HepG2 (cell line): Measurements from ENCODE around the gene MAN1C1. TPM values are rescaled to one million over a fixed set of nuclear protein-coding genes. Genes with fewer than 3 reads are reported as not detected.

Experiments
- ATAC-seq: fragments of 200-7000 bp; cut with Tn5 transposase; 3 replicates; pipeline ENCODE4 v1.9.1; 2020; ENCODE audit warnings: mild to moderate bottlenecking, moderate library complexity
- BruUV-seq: library from RNA; stranded (reverse); fragments of 400-500 nt; replicated peaks from 2 replicates; lab custom pipeline; 2021; lab: Mats Ljungman, UMichigan
- CTCF ChIA-PET: fragments of 300-600 bp; formaldehyde crosslinking; extraction: SDS; loops from one replicate; lab custom pipeline; 2021; ENCODE audit warnings: low total read pairs, inconsistent platforms, low intra/inter-chr PET ratio; lab: Yijun Ruan, JAX
- POLR2A ChIA-PET: fragments of 350-600 bp; sonication (Branson Sonifier 250); formaldehyde crosslinking; loops from one replicate; lab custom pipeline; 2020; ENCODE audit warnings: antibody characterized with exemption, inconsistent platforms; lab: Yijun Ruan, JAX
- DNase-seq: peaks from one replicate; pipeline ENCODE4 v3.0.0-alpha.2; 2015; ENCODE audit warnings: low spot score
- FAIRE-seq: peaks from 3 replicates; lab custom pipeline; 2011; peaks lifted over from hg19 to GRCh38; lab: Jason Lieb, UNC
- H2AFZ ChIP-seq: one replicate; pipeline ENCODE4 v1.6.1; 2011; ENCODE audit warnings: low read length, inconsistent platforms
- H3K27ac ChIP-seq: fragments of 300-600 bp; 3 replicates; pipeline ENCODE4 v1.8.0; 2011; ENCODE audit warnings: mixed run types, mild to moderate bottlenecking, mixed read lengths, low read length, inconsistent platforms; ENCODE audit not compliant: insufficient read depth; ENCODE audit errors: extremely low read length
- H3K27me3 ChIP-seq, 2 experiments: fragments of 200-600 bp in 1 of 2; 2 replicates in 1 of 2; 3 replicates in 1 of 2; pipeline versions ENCODE4 v1.6.0 to v1.8.0; 2011; ENCODE audit warnings: low read length in 2 of 2, mild to moderate bottlenecking in 2 of 2, moderate library complexity in 2 of 2, inconsistent platforms in 1 of 2; ENCODE audit not compliant: insufficient read depth in 2 of 2, control insufficient read depth in 1 of 2
- H3K36me3 ChIP-seq, 2 experiments: fragments of 200-600 bp in 1 of 2; replicated peaks in 1 of 2; 2 replicates in 1 of 2; 3 replicates in 1 of 2; pipeline versions ENCODE4 v1.5.1 to v1.8.0; 2011; ENCODE audit warnings: low read length in 2 of 2, inconsistent platforms in 1 of 2; ENCODE audit not compliant: insufficient read depth in 2 of 2, control insufficient read depth in 1 of 2
- H3K4me1 ChIP-seq: 2 replicates; pipeline ENCODE4 v1.5.1; 2012; ENCODE audit warnings: low read length, inconsistent platforms; ENCODE audit not compliant: insufficient read depth
- H3K4me2 ChIP-seq: 2 replicates; pipeline ENCODE4 v1.6.0; 2011; ENCODE audit warnings: low read depth, low read length, inconsistent platforms
- H3K4me3 ChIP-seq, 3 experiments: fragments of 200-600 bp in 1 of 3; sonication (generic), shearing (Covaris generic) in 1 of 3; replicated peaks in 1 of 3; 2 replicates each; pipeline ENCODE4 v1.5.1; 2011 to 2016; ENCODE audit warnings: low read length in 3 of 3, inconsistent platforms in 2 of 3, low read depth in 2 of 3, mild to moderate bottlenecking in 2 of 3, control low read depth in 1 of 3, mixed read lengths in 1 of 3; ENCODE audit not compliant: insufficient read depth in 1 of 3
- H3K79me2 ChIP-seq: one replicate; pipeline ENCODE4 v1.6.1; 2011; ENCODE audit warnings: low read length, inconsistent platforms; ENCODE audit not compliant: insufficient read depth
- H3K9ac ChIP-seq: 2 replicates; pipeline ENCODE4 v1.6.0; 2011; ENCODE audit warnings: mild to moderate bottlenecking, low read depth, low read length, inconsistent platforms; ENCODE audit not compliant: insufficient read depth
- H3K9me3 ChIP-seq: 2 replicates; pipeline ENCODE4 v1.5.1; 2012; ENCODE audit warnings: mild to moderate bottlenecking, low read length
- H4K20me1 ChIP-seq: 2 replicates; pipeline ENCODE4 v1.6.0; 2011; ENCODE audit warnings: inconsistent platforms, mild to moderate bottlenecking, low read length, moderate library complexity; ENCODE audit not compliant: insufficient read depth
- ADNP ChIP-seq: sonication (generic); formaldehyde crosslinking; IDR thresholded peaks from 2 replicates; pipeline ENCODE4 v1.4.0; 2020; ENCODE audit warnings: missing genetic modification reagents
- HCFC1 ChIP-seq: fragments of 150-350 bp; IDR thresholded peaks from 2 replicates; pipeline ENCODE4 v1.6.1; 2014; ENCODE audit warnings: low read depth, low read length
- JUN ChIP-seq: sonication (generic); formaldehyde crosslinking; IDR thresholded peaks from 2 replicates; pipeline ENCODE4 v1.4.0; 2020; ENCODE audit warnings: mild to moderate bottlenecking, missing genetic modification reagents
- MAFG ChIP-seq: sonication (generic); formaldehyde crosslinking; IDR thresholded peaks from 2 replicates; pipeline ENCODE4 v1.5.1; 2020; ENCODE audit warnings: mild to moderate bottlenecking, missing genetic modification reagents
- MXD4 ChIP-seq: IDR thresholded peaks from 2 replicates; pipeline ENCODE4 v1.6.1; 2016; ENCODE audit warnings: mild to moderate bottlenecking, missing biosample characterization, missing genetic modification reagents
- NR0B2 ChIP-seq: sonication (generic); formaldehyde crosslinking; IDR thresholded peaks from 2 replicates; pipeline ENCODE4 v1.4.0; 2020; ENCODE audit warnings: mild to moderate bottlenecking, missing genetic modification reagents
- ONECUT2 ChIP-seq: sonication (generic); formaldehyde crosslinking; IDR thresholded peaks from 2 replicates; pipeline ENCODE4 v1.4.0; 2020; ENCODE audit warnings: missing genetic modification reagents
- REST ChIP-seq, 2 experiments: IDR thresholded peaks; 2 replicates each; pipeline ENCODE4 v1.6.1; 2011 to 2012; ENCODE audit warnings: low read length in 2 of 2, borderline replicate concordance in 1 of 2, low read depth in 1 of 2, mild to moderate bottlenecking in 1 of 2, moderate library complexity in 1 of 2
- SMAD9 ChIP-seq: sonication (generic); formaldehyde crosslinking; IDR thresholded peaks from 2 replicates; pipeline ENCODE4 v1.5.1; 2020; ENCODE audit warnings: mild to moderate bottlenecking, missing genetic modification reagents
- ZIK1 ChIP-seq: sonication (generic); formaldehyde crosslinking; IDR thresholded peaks from 2 replicates; pipeline ENCODE4 v1.5.0; 2020; ENCODE audit warnings: mild to moderate bottlenecking, low read depth, missing genetic modification reagents, borderline replicate concordance
- ZNF143 ChIP-seq: sonication (generic); formaldehyde crosslinking; IDR thresholded peaks from 2 replicates; pipeline ENCODE4 v1.4.0; 2020; ENCODE audit warnings: missing genetic modification reagents
- ZNF234 ChIP-seq: sonication (generic); formaldehyde crosslinking; conservative IDR thresholded peaks from 2 replicates; pipeline ENCODE4 v1.5.1; 2020; ENCODE audit warnings: mild to moderate bottlenecking, missing genetic modification reagents
- ZNF256 ChIP-seq: sonication (generic); formaldehyde crosslinking; conservative IDR thresholded peaks from 2 replicates; pipeline ENCODE4 v1.4.0; 2020; ENCODE audit warnings: missing genetic modification reagents
- ZNF260 ChIP-seq: sonication (generic); formaldehyde crosslinking; IDR thresholded peaks from 2 replicates; pipeline ENCODE4 v1.4.0; 2020; ENCODE audit warnings: missing genetic modification reagents, low read depth, mild to moderate bottlenecking, borderline replicate concordance
- ZNF503 ChIP-seq: sonication (generic); formaldehyde crosslinking; IDR thresholded peaks from 2 replicates; pipeline ENCODE4 v1.4.0; 2020; ENCODE audit warnings: missing genetic modification reagents
- ZNF607 ChIP-seq: sonication (generic); formaldehyde crosslinking; IDR thresholded peaks from 2 replicates; pipeline ENCODE4 v1.5.1; 2020; ENCODE audit warnings: missing genetic modification reagents, mild to moderate bottlenecking, borderline replicate concordance
- ZNF639 ChIP-seq: conservative IDR thresholded peaks from 2 replicates; pipeline ENCODE4 v1.6.1; 2018; ENCODE audit warnings: missing genetic modification reagents
- WGBS: methylation state at CpG from one replicate; pipeline ENCODE4 v1.1.6; 2017; ENCODE audit warnings: low lambda C conversion rate; 5-methylcytosine and 5-hydroxymethylcytosine counted together
- in situ Hi-C: cut with HindIII; loops from 2 replicates; pipeline ENCODE4 v1.10.0; 2017; ENCODE audit warnings: low pct_unique_long_range_greater_than_20kb; ENCODE audit not compliant: extremely low pct_ligation_motif_present
- intact Hi-C: fragments of 100-400 bp; cut with micrococcal nuclease; formaldehyde crosslinking; loops from one replicate; pipeline ENCODE4 v1.10.0; 2022; ENCODE audit not compliant: unreplicated experiment
- polyA plus RNA-seq, 8 experiments: library from polyadenylated mRNA; depleted of rRNA in 3 of 8; stranded (reverse) in 7 of 8; unstranded in 1 of 8; fragments of >200 nt; fragmentation: Illumina TruSeq in 4 of 8; extraction: Trizol in 4 of 8; gene quantifications; 2 replicates each; pipeline versions ENCODE4 v1.2.1 to v1.2.3, GENCODE V29; 2011 to 2016; ENCODE audit warnings: low read depth in 4 of 8, missing spikeins in 1 of 8, mixed read lengths in 1 of 8; ENCODE audit not compliant: insufficient read depth in 1 of 8
- total RNA-seq, 5 experiments: library from RNA; depleted of rRNA; stranded (reverse); fragments of >200 nt; fragmentation: Illumina TruSeq; extraction: Trizol; gene quantifications; 2 replicates each; pipeline ENCODE4 v1.2.3, GENCODE V29; 2016; ENCODE audit warnings: low read depth in 1 of 5

The MAN1C1 gene
- total and polyA plus RNA-seq, 2 of the 13 experiments (the other 11 are each of a cell fraction or from before 2014, with no cell fraction given), result 0.18 to 0.49 TPM

- FAIRE-seq (no peak), DNase-seq (no peak), ATAC-seq (no peak)
- Histone ChIP-seq H3K4me3 (no peak overlapping the region), H3K9me3 (no peaks in the 10 kb centered on the region), H3K36me3 (no peaks in the 10 kb centered on the region), H3K4me1 (no peaks in the 10 kb centered on the region), H3K27me3 (peaks cover 1 to 15% of the 10 kb centered on the region in 2 experiments; a peak in 3 of 5 replicates), H3K79me2 (no peaks in the 10 kb centered on the region), H3K4me2 (no peak overlapping the region), H3K27ac (no peak overlapping the region), H3K9ac (no peak overlapping the region), H2AFZ (no peak overlapping the region), H4K20me1 (no peaks in the 10 kb centered on the region)
- BruUV-seq, result no TSS peak
- in situ Hi-C loops (no loop called here), intact Hi-C loops (no loop called here)
- 42% methylated on average over 15 of the region's 19 CpGs for WGBS
- CTCF ChIA-PET, result no interaction called here
- POLR2A ChIA-PET, result no interaction called here
- TF ChIP-seq ZNF234 (CRISPR knock-in tag), result no peak
- no peak for TF ChIP-seq ONECUT2 (CRISPR knock-in tag)
- TF ChIP-seq MAFG, result no peak
- no peak for TF ChIP-seq MXD4 (CRISPR knock-in tag)
- no peak for TF ChIP-seq JUN (CRISPR knock-in tag)
- TF ChIP-seq REST (IDR thresholded peaks at IDR 0.05; ENCODE audit: borderline replicate concordance in 1 of 2, low read depth in 1 of 2, low read length in 2 of 2), result no peak
- no peak for TF ChIP-seq ZNF503 (CRISPR knock-in tag)
- no peak for TF ChIP-seq ZIK1
- TF ChIP-seq ZNF607 (CRISPR knock-in tag), result no peak
- TF ChIP-seq HCFC1, result no peak
- TF ChIP-seq ZNF256 (CRISPR knock-in tag), result no peak
- no peak for TF ChIP-seq ADNP
- TF ChIP-seq NR0B2, result no peak
- no peak for TF ChIP-seq ZNF260 (CRISPR knock-in tag)
- no peak for TF ChIP-seq ZNF639 (CRISPR knock-in tag)
- TF ChIP-seq SMAD9 (CRISPR knock-in tag), result no peak
- no peak for TF ChIP-seq ZNF143 (CRISPR knock-in tag)
Measured at GRCh38 chr1:25579292-25580252, 37.0 kb upstream of the MAN1C1 start.
